Measurements from ENCODE around the gene EIF4G3. TPM values are rescaled to one million over a fixed set of nuclear protein-coding genes. Genes with fewer than 3 reads are reported as not detected.

EIF4G3 gene
- total and polyA plus RNA-seq, 9 of the 15 experiments (the other 6 are each of a cell fraction or from before 2014, with no cell fraction given), result 6.7 to 40.5 (median 32.1) TPM

DNA sequence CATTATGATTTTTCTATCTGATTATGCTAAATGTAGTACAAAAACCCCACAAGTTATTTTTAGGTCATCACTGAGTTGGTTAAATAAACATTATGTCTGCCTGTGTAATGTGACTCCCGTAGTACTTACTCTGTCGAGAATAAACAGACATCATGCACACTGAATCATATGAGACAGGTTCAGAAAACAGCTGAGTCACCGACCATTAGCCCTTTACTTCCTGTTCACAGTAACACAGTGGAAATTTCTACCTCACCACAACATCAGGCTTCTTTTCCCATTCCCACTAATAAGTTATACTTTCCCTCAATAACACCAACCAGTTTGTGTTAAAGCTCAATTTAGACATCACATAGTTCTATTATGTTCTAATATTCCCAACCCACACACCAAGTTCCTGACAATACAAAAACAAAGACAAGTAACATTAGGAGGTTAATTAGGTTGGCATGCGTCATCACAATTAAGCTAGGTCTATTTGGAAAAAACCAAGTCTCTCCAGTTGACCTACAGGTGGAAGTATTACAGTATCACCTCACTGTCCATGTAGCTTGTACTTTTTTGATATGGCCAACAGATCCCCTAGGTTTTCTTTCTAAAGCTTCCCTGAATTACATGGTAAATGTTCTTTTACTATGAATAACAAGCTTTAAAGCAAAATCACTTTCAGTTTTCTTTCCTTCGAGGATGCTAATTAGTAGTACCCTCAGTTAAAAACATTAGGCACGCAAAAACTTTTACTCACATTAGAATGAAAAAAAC is 154.2 kb downstream of the EIF4G3 start (continued):
- TF ChIP-seq, protein P1, sequence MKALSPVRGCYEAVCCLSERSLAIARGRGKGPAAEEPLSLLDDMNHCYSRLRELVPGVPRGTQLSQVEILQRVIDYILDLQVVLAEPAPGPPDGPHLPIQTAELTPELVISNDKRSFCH (CRISPR knock-in tag; IDR thresholded peaks at IDR 0.05), result no peak
- TF ChIP-seq, protein P1 (tag; IDR thresholded peaks at IDR 0.05), result peak; percentile 84
- TF ChIP-seq, protein P2, sequence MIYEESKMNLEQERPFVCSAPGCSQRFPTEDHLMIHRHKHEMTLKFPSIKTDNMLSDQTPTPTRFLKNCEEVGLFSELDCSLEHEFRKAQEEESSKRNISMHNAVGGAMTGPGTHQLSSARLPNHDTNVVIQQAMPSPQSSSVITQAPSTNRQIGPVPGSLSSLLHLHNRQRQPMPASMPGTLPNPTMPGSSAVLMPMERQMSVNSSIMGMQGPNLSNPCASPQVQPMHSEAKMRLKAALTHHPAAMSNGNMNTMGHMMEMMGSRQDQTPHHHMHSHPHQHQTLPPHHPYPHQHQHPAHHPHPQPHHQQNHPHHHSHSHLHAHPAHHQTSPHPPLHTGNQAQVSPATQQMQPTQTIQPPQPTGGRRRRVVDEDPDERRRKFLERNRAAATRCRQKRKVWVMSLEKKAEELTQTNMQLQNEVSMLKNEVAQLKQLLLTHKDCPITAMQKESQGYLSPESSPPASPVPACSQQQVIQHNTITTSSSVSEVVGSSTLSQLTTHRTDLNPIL (CRISPR knock-in tag; IDR thresholded peaks at IDR 0.05), result no peak
- TF ChIP-seq, protein P3, sequence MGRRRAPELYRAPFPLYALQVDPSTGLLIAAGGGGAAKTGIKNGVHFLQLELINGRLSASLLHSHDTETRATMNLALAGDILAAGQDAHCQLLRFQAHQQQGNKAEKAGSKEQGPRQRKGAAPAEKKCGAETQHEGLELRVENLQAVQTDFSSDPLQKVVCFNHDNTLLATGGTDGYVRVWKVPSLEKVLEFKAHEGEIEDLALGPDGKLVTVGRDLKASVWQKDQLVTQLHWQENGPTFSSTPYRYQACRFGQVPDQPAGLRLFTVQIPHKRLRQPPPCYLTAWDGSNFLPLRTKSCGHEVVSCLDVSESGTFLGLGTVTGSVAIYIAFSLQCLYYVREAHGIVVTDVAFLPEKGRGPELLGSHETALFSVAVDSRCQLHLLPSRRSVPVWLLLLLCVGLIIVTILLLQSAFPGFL (CRISPR knock-in tag; IDR thresholded peaks at IDR 0.05), result no peak
- TF ChIP-seq, protein P4, sequence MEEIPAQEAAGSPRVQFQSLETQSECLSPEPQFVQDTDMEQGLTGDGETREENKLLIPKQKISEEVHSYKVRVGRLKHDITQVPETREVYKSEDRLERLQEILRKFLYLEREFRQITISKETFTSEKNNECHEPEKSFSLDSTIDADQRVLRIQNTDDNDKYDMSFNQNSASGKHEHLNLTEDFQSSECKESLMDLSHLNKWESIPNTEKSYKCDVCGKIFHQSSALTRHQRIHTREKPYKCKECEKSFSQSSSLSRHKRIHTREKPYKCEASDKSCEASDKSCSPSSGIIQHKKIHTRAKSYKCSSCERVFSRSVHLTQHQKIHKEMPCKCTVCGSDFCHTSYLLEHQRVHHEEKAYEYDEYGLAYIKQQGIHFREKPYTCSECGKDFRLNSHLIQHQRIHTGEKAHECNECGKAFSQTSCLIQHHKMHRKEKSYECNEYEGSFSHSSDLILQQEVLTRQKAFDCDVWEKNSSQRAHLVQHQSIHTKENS (CRISPR knock-in tag; IDR thresholded peaks at IDR 0.05), result no peak
- TF ChIP-seq SREBF1 (IDR thresholded peaks at IDR 0.05; ENCODE audit: borderline replicate concordance, low read depth, low read length), result no peak
- TF ChIP-seq RBM14 (IDR thresholded peaks at IDR 0.05; ENCODE audit: borderline replicate concordance, insufficient read depth, low read depth, low read length), result no peak
- TF ChIP-seq ZNF445 (CRISPR knock-in tag; IDR thresholded peaks at IDR 0.05; ENCODE audit: low read depth), result no peak
- no peak for TF ChIP-seq ZNF77 (CRISPR knock-in tag; IDR thresholded peaks at IDR 0.05)
- TF ChIP-seq ZNF57 (CRISPR knock-in tag; IDR thresholded peaks at IDR 0.05), result no peak
- peak; percentile 68 for TF ChIP-seq ELF2 (CRISPR knock-in tag; IDR thresholded peaks at IDR 0.05)
- TF ChIP-seq, protein P5, sequence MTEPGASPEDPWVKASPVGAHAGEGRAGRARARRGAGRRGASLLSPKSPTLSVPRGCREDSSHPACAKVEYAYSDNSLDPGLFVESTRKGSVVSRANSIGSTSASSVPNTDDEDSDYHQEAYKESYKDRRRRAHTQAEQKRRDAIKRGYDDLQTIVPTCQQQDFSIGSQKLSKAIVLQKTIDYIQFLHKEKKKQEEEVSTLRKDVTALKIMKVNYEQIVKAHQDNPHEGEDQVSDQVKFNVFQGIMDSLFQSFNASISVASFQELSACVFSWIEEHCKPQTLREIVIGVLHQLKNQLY (CRISPR knock-in tag; conservative IDR thresholded peaks at IDR 0.05), result no peak
- 0 out of 2 replicates have a peak, but pooled peaks have one; percentile 30 for TF ChIP-seq NCOA6 (IDR thresholded peaks at IDR 0.05)
- peak; percentile 82 for TF ChIP-seq NCOA1 (IDR thresholded peaks at IDR 0.05; ENCODE audit: low read depth)
- TF ChIP-seq PURB (CRISPR knock-in tag; IDR thresholded peaks at IDR 0.05; ENCODE audit: low read depth), result no peak
- peak; percentile 56 for TF ChIP-seq FOXM1 (IDR thresholded peaks at IDR 0.05; ENCODE audit: low read depth)
- TF ChIP-seq FOXM1 (CRISPR knock-in tag; IDR thresholded peaks at IDR 0.05; ENCODE audit: low read depth), result no peak
- TF ChIP-seq, protein P6, sequence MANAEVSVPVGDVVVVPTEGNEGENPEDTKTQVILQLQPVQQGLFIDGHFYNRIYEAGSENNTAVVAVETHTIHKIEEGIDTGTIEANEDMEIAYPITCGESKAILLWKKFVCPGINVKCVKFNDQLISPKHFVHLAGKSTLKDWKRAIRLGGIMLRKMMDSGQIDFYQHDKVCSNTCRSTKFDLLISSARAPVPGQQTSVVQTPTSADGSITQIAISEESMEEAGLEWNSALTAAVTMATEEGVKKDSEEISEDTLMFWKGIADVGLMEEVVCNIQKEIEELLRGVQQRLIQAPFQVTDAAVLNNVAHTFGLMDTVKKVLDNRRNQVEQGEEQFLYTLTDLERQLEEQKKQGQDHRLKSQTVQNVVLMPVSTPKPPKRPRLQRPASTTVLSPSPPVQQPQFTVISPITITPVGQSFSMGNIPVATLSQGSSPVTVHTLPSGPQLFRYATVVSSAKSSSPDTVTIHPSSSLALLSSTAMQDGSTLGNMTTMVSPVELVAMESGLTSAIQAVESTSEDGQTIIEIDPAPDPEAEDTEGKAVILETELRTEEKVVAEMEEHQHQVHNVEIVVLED (CRISPR knock-in tag; IDR thresholded peaks at IDR 0.05), result no peak
- no peak for TF ChIP-seq GTF2F1 (IDR thresholded peaks at IDR 0.05; ENCODE audit: low read depth, low read length)
- TF ChIP-seq BDP1 (IDR thresholded peaks at IDR 0.05; ENCODE audit: insufficient read depth, insufficient read length), result no peak
- no peak for TF ChIP-seq ZNF263 (CRISPR knock-in tag; IDR thresholded peaks at IDR 0.05; ENCODE audit: borderline replicate concordance)

All from K562 (cell line).